Left renal cortex interstitium (tissue), 4 donors: Measurements from ENCODE around the gene AZI2. TPM values are rescaled to one million over a fixed set of nuclear protein-coding genes. Genes with fewer than 3 reads are reported as not detected.

Experiments used
- DNase-seq, 4 donors: peaks; one replicate each; pipeline ENCODE4 v3.0.0-alpha.2; 2013; ENCODE audit warnings: low read depth in 4 of 4, low spot score in 2 of 4, missing footprints in 1 of 4
- polyA plus RNA-seq, 4 donors: library from polyadenylated mRNA; unstranded; fragments of 120-200 nt; gene quantifications; one replicate each; pipeline ENCODE4 v1.2.1, GENCODE V29; 2013; ENCODE audit not compliant: insufficient read length in 4 of 4

The AZI2 gene
- 100 to 1,000 TPM in 2 of 4 donors, 10 to 100 TPM in 2; 83.9 to 120 (median 102) TPM for polyA plus RNA-seq

- peak; percentile 92 to 96 (median 94) for DNase-seq
These were observed at the start of gene AZI2, which contains the start of gene ZCWPW2 for GRCh38 chr3:28348629-28349468. Gene AZI2, minus strand, starts transcription at chr3:28348824. Its CDS starts 8,207 bp downstream, at chr3:28340617. Gene ZCWPW2, plus strand, starts transcription at chr3:28348721. Its CDS starts 64,348 bp downstream, at chr3:28413069.

GRCh38 chr3:28388978-28389377, 40.4 kb upstream of the AZI2 start:
- DNase-seq = no peak

GRCh38 chr3:28386049-28386448, 37.4 kb upstream of the AZI2 start:
- DNase-seq = no peak

- DNase-seq = no peak
These were observed 27.8 kb upstream of the AZI2 start for GRCh38 chr3:28376424-28376823.

- DNase-seq = no peak
These were observed 911 bp upstream of the AZI2 start for GRCh38 chr3:28349469-28350000.

- no peak for DNase-seq
These were observed 377 bp downstream of the AZI2 start for GRCh38 chr3:28348265-28348628.

GRCh38 chr3:28347374-28348264, 1.0 kb downstream of the AZI2 start:
- DNase-seq = no peak

GRCh38 chr3:28345690-28346089, 2.9 kb downstream of the AZI2 start:
- DNase-seq = no peak

- no peak for DNase-seq
These were observed 5.5 kb downstream of the AZI2 start for GRCh38 chr3:28343144-28343543.

GRCh38 chr3:28337230-28337629, 11.4 kb downstream of the AZI2 start:
- no peak for DNase-seq

GRCh38 chr3:28335246-28335645, 13.4 kb downstream of the AZI2 start:
- DNase-seq = no peak

GRCh38 chr3:28334552-28334951, 14.1 kb downstream of the AZI2 start:
- no peak for DNase-seq

- DNase-seq = no peak
These were observed 20.2 kb downstream of the AZI2 start for GRCh38 chr3:28328188-28329151.

GRCh38 chr3:28326458-28326926, 22.1 kb downstream of the AZI2 start:
- no peak for DNase-seq

- DNase-seq = no peak
These were observed 26.2 kb downstream of the AZI2 start for GRCh38 chr3:28322464-28322863.

GRCh38 chr3:28320981-28321380, 27.6 kb downstream of the AZI2 start:
- DNase-seq = no peak

GRCh38 chr3:28317438-28318022, 31.1 kb downstream of the AZI2 start:
- no peak for DNase-seq

GRCh38 chr3:28316226-28316625, 32.4 kb downstream of the AZI2 start:
- no peak for DNase-seq

- DNase-seq = no peak
These were observed 32.9 kb downstream of the AZI2 start for GRCh38 chr3:28315711-28316110.
